ENCODE results near the gene SMARCD3. TPM values are rescaled to one million over a fixed set of nuclear protein-coding genes. Genes with fewer than 3 reads are reported as not detected.
A peak's percentile ranks its signal among the peaks of the same experiment; 100 is the strongest.

Gene SMARCD3
- total RNA-seq, 3 donors from 2014 or later: 1.7 to 2.5 (median 2.0) TPM

- Mint-ChIP-seq H3K9me3 (no peaks in the 10 kb centered on the region), H3K4me3 (peak overlapping the region; percentile 77), H3K27me3 (ENCODE audit: low read depth) (peaks cover 9% of the 10 kb centered on the region), H3K4me1 (ENCODE audit: low read depth) (peaks cover 24% of the 10 kb centered on the region), H3K36me3 (ENCODE audit: insufficient read depth) (no peaks in the 10 kb centered on the region)
- DNase-seq: peak; percentile 39
- peak; percentile 88 to 90 for ATAC-seq
These were observed 28.4 kb upstream of the SMARCD3 start for GRCh38 chr7:151276666-151277590.

GRCh38 chr7:151275813-151276577, 27.5 kb upstream of the SMARCD3 start:
- H3K36me3 Mint-ChIP-seq (ENCODE audit: insufficient read depth): no peaks in the 10 kb centered on the region
- peak overlapping the region; percentile 29 for H3K4me3 Mint-ChIP-seq
- ATAC-seq (no peak), DNase-seq (peak; percentile 18)
- peaks cover 7% of the 10 kb centered on the region for H3K27me3 Mint-ChIP-seq (ENCODE audit: low read depth)
- no peaks in the 10 kb centered on the region for H3K9me3 Mint-ChIP-seq
- H3K4me1 Mint-ChIP-seq (ENCODE audit: low read depth): peaks cover 25% of the 10 kb centered on the region

DNA sequence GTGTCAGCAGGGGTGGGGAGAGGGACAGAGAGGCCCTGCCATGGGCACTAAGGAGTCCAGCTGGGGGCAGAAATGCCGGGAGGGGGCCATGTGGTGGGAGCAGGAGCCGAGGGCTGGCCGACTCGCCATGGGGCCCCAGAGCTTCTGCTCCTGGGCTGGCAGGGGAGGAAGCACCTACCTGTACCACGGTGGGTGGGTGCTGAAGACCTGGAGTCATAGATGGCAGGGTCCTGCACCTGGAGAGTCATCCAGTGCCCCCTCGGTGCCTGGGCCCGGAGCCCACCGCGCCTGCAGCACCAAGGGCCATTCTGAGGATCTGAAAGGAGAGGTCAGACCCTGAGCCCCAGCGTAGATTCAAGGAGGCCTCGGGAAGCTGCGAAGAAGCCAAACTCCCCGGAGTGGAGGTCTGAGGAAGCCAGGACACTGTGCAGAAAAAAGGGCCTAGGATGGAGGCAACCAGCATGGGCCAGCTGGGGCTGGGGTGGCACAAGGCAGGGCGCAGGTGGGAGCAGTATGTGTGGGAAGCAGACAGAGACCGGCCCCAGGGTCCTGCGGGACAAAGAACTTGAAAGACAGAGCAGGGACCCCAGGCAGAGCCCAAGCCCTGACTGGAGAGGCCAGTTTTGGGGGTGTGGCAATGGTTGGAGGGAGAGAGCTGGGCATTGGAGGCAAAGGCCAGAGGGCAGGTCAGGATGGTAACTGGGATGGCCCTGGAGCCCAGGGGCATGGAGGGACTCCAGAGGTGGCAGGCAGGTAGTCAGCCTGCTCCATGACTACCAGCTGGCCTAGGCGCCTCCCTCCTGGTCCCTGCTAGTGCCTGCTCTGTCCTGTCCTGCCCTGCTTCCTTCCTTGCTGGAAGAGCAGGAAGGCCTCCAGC, 26.7 kb upstream of the SMARCD3 start:
- Mint-ChIP-seq H3K36me3 (ENCODE audit: insufficient read depth) (no peaks in the 10 kb centered on the region), H3K4me1 (ENCODE audit: low read depth) (peaks cover 25% of the 10 kb centered on the region), H3K4me3 (no peak overlapping the region), H3K27me3 (ENCODE audit: low read depth) (peaks cover 4% of the 10 kb centered on the region), H3K9me3 (no peaks in the 10 kb centered on the region)
- ATAC-seq (no peak), DNase-seq (no peak)

GRCh38 chr7:151274396-151274795, 25.9 kb upstream of the SMARCD3 start:
- peaks cover 4% of the 10 kb centered on the region for H3K27me3 Mint-ChIP-seq (ENCODE audit: low read depth)
- peaks cover 25% of the 10 kb centered on the region for H3K4me1 Mint-ChIP-seq (ENCODE audit: low read depth)
- no peaks in the 10 kb centered on the region for H3K36me3 Mint-ChIP-seq (ENCODE audit: insufficient read depth)
- no peaks in the 10 kb centered on the region for H3K9me3 Mint-ChIP-seq
- ATAC-seq (no peak), DNase-seq (no peak)
- no peak overlapping the region for H3K4me3 Mint-ChIP-seq

DNA sequence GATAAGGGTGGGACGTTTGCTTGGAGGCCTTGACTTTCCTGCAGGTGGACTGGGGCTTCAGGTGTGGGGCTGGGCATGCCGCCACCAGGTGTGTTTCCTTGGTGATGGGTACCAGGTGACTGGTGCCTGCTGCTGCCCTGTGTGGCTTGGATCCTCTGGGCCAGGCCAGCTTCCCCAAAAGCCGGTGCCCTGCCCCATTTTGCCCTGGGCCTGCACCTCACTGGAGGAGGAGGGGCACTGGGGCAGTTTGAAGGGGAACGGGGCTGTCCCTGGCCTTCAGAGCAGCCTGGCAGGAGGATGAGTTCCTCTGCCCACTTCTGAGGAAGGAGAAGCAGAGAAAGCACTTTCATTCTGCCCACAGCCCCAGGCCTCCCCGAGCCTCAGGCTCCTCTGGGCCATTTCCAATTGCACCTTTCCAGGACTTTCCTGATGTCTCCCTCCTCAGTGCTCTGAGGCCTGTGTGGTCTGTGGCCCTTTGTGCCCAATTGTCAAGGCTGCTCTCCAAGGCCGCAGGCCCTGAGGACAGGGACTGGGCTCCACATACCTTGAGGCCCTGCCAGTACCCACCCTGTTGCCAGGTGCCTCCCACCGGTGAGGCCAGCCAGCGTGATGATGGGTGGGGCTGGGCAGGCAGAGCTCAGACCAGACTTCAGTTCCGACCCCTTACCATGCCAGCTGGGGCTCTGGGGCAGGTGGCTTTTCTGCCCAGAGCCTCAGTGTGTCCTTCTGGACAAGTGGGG, 25.3 kb upstream of the SMARCD3 start:
- no peak overlapping the region for H3K4me3 Mint-ChIP-seq
- H3K4me1 Mint-ChIP-seq (ENCODE audit: low read depth): peaks cover 25% of the 10 kb centered on the region
- no peak for DNase-seq
- no peak for ATAC-seq
- H3K36me3 Mint-ChIP-seq (ENCODE audit: insufficient read depth): no peaks in the 10 kb centered on the region
- H3K9me3 Mint-ChIP-seq: no peaks in the 10 kb centered on the region
- H3K27me3 Mint-ChIP-seq (ENCODE audit: low read depth): peaks cover 4% of the 10 kb centered on the region

GRCh38 chr7:151272877-151273276, 24.4 kb upstream of the SMARCD3 start:
- ATAC-seq (no peak), DNase-seq (no peak)
- H3K4me1 Mint-ChIP-seq (ENCODE audit: low read depth): peaks cover 25% of the 10 kb centered on the region
- no peak overlapping the region for H3K4me3 Mint-ChIP-seq
- no peaks in the 10 kb centered on the region for H3K9me3 Mint-ChIP-seq
- H3K36me3 Mint-ChIP-seq (ENCODE audit: insufficient read depth): no peaks in the 10 kb centered on the region
- no peaks in the 10 kb centered on the region for H3K27me3 Mint-ChIP-seq (ENCODE audit: low read depth)

DNA sequence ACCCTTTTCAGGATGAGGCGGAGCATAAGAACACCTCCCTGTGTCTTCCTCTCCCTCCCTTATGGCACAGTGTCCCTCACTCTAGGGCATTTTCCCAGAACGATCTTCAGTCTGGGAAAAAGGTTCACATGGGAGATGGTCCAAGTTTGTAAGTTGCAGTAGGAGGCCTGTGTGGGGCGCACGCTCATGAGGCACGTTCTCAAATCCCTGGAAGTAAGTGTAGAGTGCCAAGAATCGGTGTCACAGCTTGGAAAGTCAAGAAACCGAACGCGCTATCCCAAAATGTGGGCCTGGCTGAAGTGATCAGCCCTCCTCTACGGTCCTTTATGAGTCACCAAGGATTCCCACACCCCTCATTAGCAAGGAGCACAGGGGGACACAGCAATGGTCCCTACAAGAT, 23.9 kb upstream of the SMARCD3 start:
- no peak for ATAC-seq
- H3K36me3 Mint-ChIP-seq (ENCODE audit: insufficient read depth): no peaks in the 10 kb centered on the region
- H3K27me3 Mint-ChIP-seq (ENCODE audit: low read depth): no peaks in the 10 kb centered on the region
- H3K4me3 Mint-ChIP-seq: no peak overlapping the region
- no peaks in the 10 kb centered on the region for H3K9me3 Mint-ChIP-seq
- DNase-seq: no peak
- H3K4me1 Mint-ChIP-seq (ENCODE audit: low read depth): peaks cover 23% of the 10 kb centered on the region

DNA sequence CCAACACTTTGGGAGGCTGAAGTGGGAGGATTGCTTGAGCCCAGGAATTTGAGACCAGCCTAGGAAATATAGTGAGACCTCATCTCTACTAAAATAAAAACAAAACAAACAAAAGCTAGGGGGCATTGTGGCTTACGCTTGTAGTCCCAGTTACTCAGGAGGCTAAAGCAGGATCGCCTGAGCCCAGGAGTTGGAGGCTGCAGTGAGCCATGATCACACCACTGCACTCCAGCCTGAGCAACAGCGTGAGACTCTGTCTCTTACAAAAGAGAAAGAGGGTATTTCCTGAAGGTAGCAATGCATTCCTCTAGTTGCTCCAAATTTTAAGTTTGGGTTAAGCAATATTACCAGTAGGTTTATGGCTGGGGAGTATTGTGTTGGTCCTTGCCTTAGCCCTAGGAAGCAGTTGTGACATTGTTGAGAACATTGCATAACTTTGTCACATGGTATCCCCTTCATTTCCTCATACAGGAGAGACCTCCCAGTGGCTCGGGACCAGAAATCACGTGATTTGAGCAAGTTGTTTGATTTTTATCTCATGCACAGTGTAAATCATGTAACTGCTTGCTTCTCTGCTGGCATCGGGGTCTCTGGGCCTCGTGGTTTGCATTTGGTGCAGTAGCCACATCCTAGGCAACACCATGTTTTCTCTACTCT, 23.3 kb upstream of the SMARCD3 start:
- DNase-seq (no peak), ATAC-seq (no peak)
- no peak overlapping the region for H3K4me3 Mint-ChIP-seq
- no peaks in the 10 kb centered on the region for H3K36me3 Mint-ChIP-seq (ENCODE audit: insufficient read depth)
- no peaks in the 10 kb centered on the region for H3K9me3 Mint-ChIP-seq
- H3K27me3 Mint-ChIP-seq (ENCODE audit: low read depth): no peaks in the 10 kb centered on the region
- H3K4me1 Mint-ChIP-seq (ENCODE audit: low read depth): peaks cover 19% of the 10 kb centered on the region

- no peaks in the 10 kb centered on the region for H3K9me3 Mint-ChIP-seq
- no peaks in the 10 kb centered on the region for H3K36me3 Mint-ChIP-seq (ENCODE audit: insufficient read depth)
- H3K4me1 Mint-ChIP-seq (ENCODE audit: low read depth): peaks cover 7% of the 10 kb centered on the region
- no peak overlapping the region for H3K4me3 Mint-ChIP-seq
- DNase-seq (no peak), ATAC-seq (no peak)
- no peaks in the 10 kb centered on the region for H3K27me3 Mint-ChIP-seq (ENCODE audit: low read depth)
These were observed 21.0 kb upstream of the SMARCD3 start for GRCh38 chr7:151269511-151269910.

- DNase-seq: no peak
- Mint-ChIP-seq H3K4me3 (no peak overlapping the region), H3K4me1 (ENCODE audit: low read depth) (no peaks in the 10 kb centered on the region), H3K9me3 (no peaks in the 10 kb centered on the region), H3K27me3 (ENCODE audit: low read depth) (peaks cover 4% of the 10 kb centered on the region), H3K36me3 (ENCODE audit: insufficient read depth) (no peaks in the 10 kb centered on the region)
- ATAC-seq: no peak
These were observed 16.9 kb upstream of the SMARCD3 start for GRCh38 chr7:151265351-151265931.

DNA sequence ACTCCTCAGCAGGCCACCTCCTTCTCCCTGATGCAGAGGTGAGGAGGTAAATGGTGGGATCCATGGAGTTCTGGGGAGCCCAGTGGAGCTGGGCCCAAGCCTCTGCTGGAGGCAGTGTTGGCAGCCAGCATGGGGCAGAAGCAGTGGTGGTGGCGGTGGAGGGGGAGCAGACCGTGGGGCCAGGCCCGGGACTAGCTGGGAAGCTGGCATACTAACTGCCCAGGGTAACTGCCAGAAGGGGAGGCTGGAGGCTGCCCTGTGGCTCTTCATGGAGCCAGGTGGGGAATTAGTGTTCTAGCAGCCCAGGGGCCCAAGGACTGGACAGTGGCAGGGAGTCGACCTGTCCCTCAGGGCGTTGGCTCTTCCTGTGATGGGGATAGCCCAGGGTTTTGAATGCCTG, 16.1 kb upstream of the SMARCD3 start:
- H3K36me3 Mint-ChIP-seq (ENCODE audit: insufficient read depth): no peaks in the 10 kb centered on the region
- peaks cover 7% of the 10 kb centered on the region for H3K27me3 Mint-ChIP-seq (ENCODE audit: low read depth)

GRCh38 chr7:151261529-151261928, 13.0 kb upstream of the SMARCD3 start:
- Mint-ChIP-seq H3K27me3 (ENCODE audit: low read depth) (peaks cover 16% of the 10 kb centered on the region), H3K9me3 (no peaks in the 10 kb centered on the region), H3K4me3 (no peak overlapping the region), H3K4me1 (ENCODE audit: low read depth) (no peaks in the 10 kb centered on the region), H3K36me3 (ENCODE audit: insufficient read depth) (peaks cover 2% of the 10 kb centered on the region)
- no peak for ATAC-seq
- DNase-seq: no peak

More for the DNA sequence above, 16.1 kb upstream of the SMARCD3 start:
- no peak for DNase-seq
- no peak for ATAC-seq
- Mint-ChIP-seq H3K4me1 (ENCODE audit: low read depth) (no peaks in the 10 kb centered on the region), H3K9me3 (no peaks in the 10 kb centered on the region), H3K4me3 (no peak overlapping the region)

- H3K36me3 Mint-ChIP-seq (ENCODE audit: insufficient read depth): peaks cover 2% of the 10 kb centered on the region
- no peaks in the 10 kb centered on the region for H3K4me1 Mint-ChIP-seq (ENCODE audit: low read depth)
- H3K27me3 Mint-ChIP-seq (ENCODE audit: low read depth): peaks cover 19% of the 10 kb centered on the region
- DNase-seq: no peak
- H3K4me3 Mint-ChIP-seq: no peak overlapping the region
- no peaks in the 10 kb centered on the region for H3K9me3 Mint-ChIP-seq
- ATAC-seq: no peak
These were observed 12.4 kb upstream of the SMARCD3 start for GRCh38 chr7:151260883-151261282.

Data from activated T-cell treated with anti-CD3 and anti-CD28 coated beads, Interleukin-2, amount 50 U/mL, for 4 hours (primary cell).